GM13977 (cell line): ENCODE results near the gene CD34.

Source experiments
- DNase-seq: peaks from one replicate; pipeline ENCODE4 v3.0.0; 2012; ENCODE audit warnings: low spot score
- CTCF ChIP-seq: IDR thresholded peaks from 2 replicates; pipeline ENCODE4 v1.5.1; 2012; ENCODE audit warnings: mild to moderate bottlenecking, control low read depth; ENCODE audit not compliant: insufficient read depth; ENCODE audit errors: extremely low read depth, missing control alignments
- in situ Hi-C: fragments of 300-500 bp; cut with MboI; formaldehyde crosslinking; loops from one replicate; pipeline ENCODE4 v1.12.0; 2022; ENCODE audit warnings: low sequenced_read_pairs, low pct_unique_long_range_greater_than_20kb, mixed read lengths, inconsistent platforms; ENCODE audit not compliant: unreplicated experiment

CD34 gene

GRCh38 chr1:207867136-207868109, 43.5 kb downstream of the CD34 start:
- TF ChIP-seq CTCF, result no peak
- in situ Hi-C loops, result no loop called here
- peak; percentile 32 for DNase-seq

GRCh38 chr1:207866471-207867135, 44.3 kb downstream of the CD34 start:
- in situ Hi-C loops, result no loop called here
- no peak for TF ChIP-seq CTCF
- no peak for DNase-seq

- in situ Hi-C loops, result no loop called here
- TF ChIP-seq CTCF, result peak; percentile 14
- DNase-seq, result peak; percentile 37
Observed at GRCh38 chr1:207863893-207864535, 46.9 kb downstream of the CD34 start.

GRCh38 chr1:207862241-207862787, 48.6 kb downstream of the CD34 start:
- DNase-seq, result no peak
- in situ Hi-C loops, result no loop called here
- TF ChIP-seq CTCF, result no peak

GRCh38 chr1:207861442-207862177, 49.3 kb downstream of the CD34 start:
- in situ Hi-C loops, result no loop called here
- no peak for DNase-seq

More at GRCh38 chr1:207861442-207862177, 49.3 kb downstream of the CD34 start:
- no peak for TF ChIP-seq CTCF
